Astrocyte (in vitro differentiated cells and primary cell): Measurements from ENCODE around the gene TMEM201.

ENCODE experiments used
- CTCF ChIP-seq: IDR thresholded peaks from 2 replicates; pipeline ENCODE4 v1.5.1; 2011; ENCODE audit warnings: low read depth, mild to moderate bottlenecking, inconsistent platforms, low read length, moderate library complexity; ENCODE audit not compliant: insufficient read depth
- EZH2 ChIP-seq: IDR thresholded peaks from 2 replicates; pipeline ENCODE4 v1.6.1; 2012; ENCODE audit warnings: mild to moderate bottlenecking, low read length, inconsistent platforms; ENCODE audit not compliant: insufficient read depth

GRCh38 chr1:9628541-9629444 lies 40.1 kb downstream of the TMEM201 start:
- TF ChIP-seq CTCF (no peak), EZH2 (no peak)
